GM12874 (cell line): Measurements from ENCODE around the gene DELE1.

Experiments used
- TF ChIP-seq, protein P1 (sequence below): IDR thresholded peaks from 2 replicates; pipeline ENCODE4 v1.5.1; 2011; ENCODE audit warnings: low read depth, mild to moderate bottlenecking, control low read depth, low read length, moderate library complexity; ENCODE audit not compliant: insufficient read depth

The DELE1 gene

DNA sequence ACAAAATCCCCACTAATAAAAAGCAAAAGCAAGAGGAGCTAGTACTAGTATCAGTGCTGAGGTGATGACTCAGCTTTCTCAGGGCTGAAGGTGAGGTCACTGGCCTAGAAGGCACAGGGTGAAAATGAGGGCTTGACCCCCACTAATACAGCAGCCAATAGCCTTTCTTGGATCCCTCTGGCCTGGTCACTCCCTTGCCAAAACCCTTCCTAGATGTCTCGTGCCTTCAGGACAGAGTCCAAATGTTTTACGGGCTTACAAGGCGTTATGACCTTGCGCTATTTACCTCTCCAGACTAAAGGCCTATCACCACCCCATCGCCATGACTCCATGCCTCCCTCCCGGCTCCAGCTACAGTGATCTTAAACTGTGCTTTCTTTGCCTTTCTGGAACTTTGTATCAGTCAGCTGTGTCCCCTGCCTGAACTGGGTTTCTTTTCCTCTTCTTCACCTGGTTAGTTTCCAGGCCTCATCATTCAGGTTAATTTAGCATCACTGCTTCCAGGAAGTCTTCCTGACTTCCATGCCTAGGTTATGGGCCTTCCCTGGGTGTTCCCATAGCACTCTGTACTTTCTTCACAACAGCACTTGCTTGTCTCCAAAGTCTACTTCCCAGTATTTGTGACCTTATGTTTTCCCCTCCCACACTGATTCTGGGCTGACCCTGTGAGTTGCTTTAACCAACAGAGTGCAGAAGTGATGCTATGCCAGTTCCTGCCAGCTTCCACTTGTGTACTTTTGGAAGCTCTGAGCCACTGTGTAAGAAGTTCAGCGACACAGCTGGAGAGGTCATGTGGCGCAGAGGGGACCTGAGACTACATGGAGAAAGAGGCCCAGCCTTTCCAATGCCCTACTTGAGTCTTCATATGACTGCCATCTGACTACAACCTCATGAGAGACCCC, 4.2 kb upstream of the DELE1 start:
- TF ChIP-seq, protein P1, sequence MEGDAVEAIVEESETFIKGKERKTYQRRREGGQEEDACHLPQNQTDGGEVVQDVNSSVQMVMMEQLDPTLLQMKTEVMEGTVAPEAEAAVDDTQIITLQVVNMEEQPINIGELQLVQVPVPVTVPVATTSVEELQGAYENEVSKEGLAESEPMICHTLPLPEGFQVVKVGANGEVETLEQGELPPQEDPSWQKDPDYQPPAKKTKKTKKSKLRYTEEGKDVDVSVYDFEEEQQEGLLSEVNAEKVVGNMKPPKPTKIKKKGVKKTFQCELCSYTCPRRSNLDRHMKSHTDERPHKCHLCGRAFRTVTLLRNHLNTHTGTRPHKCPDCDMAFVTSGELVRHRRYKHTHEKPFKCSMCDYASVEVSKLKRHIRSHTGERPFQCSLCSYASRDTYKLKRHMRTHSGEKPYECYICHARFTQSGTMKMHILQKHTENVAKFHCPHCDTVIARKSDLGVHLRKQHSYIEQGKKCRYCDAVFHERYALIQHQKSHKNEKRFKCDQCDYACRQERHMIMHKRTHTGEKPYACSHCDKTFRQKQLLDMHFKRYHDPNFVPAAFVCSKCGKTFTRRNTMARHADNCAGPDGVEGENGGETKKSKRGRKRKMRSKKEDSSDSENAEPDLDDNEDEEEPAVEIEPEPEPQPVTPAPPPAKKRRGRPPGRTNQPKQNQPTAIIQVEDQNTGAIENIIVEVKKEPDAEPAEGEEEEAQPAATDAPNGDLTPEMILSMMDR: no peak

- TF ChIP-seq, protein P1: no peak
Observed at GRCh38 chr5:141920771-141921170, 2.9 kb upstream of the DELE1 start.

GRCh38 chr5:141926434-141926833, 2.8 kb downstream of the DELE1 start:
- TF ChIP-seq, protein P1: no peak

- TF ChIP-seq, protein P1: no peak
Observed at GRCh38 chr5:141928051-141928450, 4.4 kb downstream of the DELE1 start.

DNA sequence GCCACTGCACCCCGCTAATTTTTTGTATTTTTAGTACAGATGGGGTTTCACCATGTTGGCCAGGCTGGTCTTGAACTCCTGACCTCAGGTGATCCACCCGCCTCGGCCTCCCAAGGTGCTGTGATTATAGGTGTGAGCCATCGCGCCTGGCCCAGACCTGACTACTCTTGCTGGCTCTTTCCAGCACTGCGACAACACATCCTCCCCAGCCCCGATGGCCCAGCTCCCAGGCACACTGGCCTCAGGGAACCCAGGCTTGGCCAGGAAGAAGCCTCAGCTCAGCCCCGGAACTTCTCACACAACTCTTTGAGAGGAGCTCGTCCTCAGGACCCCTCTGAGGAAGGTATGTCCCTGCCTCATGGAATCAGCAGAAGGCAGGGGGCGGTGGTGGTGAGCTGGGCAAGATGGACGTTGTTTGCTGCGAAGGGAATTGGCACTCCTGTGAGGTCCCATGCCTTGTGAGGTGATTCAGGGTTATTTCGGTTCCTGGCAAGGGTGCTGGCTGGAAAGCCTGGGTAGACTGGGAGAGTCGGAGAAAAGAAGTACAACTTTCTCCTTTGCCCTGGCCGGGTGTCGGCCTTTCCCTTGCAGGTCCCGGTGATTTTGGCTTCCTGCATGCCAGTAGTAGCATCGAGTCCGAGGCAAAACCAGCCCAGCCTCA, 5.9 kb downstream of the DELE1 start:
- TF ChIP-seq, protein P1: no peak

DNA sequence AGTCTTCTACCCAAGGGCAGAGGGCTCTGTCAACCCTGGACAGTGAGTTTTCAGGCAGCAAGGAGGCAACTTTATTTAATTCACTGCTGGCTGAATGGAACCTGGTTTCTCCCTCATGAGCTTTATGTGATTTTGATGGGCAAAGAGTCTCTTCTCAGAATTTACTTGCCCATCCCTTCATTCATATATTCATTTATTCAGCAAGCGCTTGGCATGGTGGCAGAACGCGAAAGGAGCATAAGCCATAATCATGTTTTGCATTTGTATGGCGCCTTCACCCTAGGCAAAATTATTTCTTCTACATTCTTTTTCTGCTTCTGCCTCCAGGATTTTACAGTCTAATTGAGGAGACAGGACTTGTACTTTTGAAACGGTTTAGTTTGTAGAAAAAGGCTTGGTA, 8.0 kb downstream of the DELE1 start:
- TF ChIP-seq, protein P1: no peak

- TF ChIP-seq, protein P1: no peak
Observed at GRCh38 chr5:141933151-141933550, 9.5 kb downstream of the DELE1 start.
